Activated CD8-positive, alpha-beta memory T cell treated with anti-CD3 and anti-CD28 coated beads, Interleukin-2, amount 10 ng/mL, durations not matched to agents 7 days and 5 days (primary cell): ENCODE measurements around the gene KLHL41. TPM values are rescaled to one million over a fixed set of nuclear protein-coding genes. Genes with fewer than 3 reads are reported as not detected.
"Not testable (repeated sequence)": the region's sequence is repeated elsewhere in the genome, so short reads cannot be mapped to it uniquely, and the experiment has no call there.

Experiments used
- ATAC-seq: fragments of 150-1000 bp; cut with Tn5 transposase; one replicate; pipeline ENCODE4 v1.10.0; 2021; ENCODE audit warnings: moderate library complexity
- CTCF ChIA-PET: fragments of 350-600 bp; sonication (Branson Sonifier 250); formaldehyde crosslinking; loops from one replicate; lab custom pipeline; 2021; ENCODE audit warnings: antibody characterized with exemption; lab: Charles Lee
- DNase-seq: peaks from one replicate; pipeline ENCODE4 v3.0.0-alpha.2; 2020
- H3K27ac Mint-ChIP-seq: one replicate; pipeline ENCODE4 v1.8.0; 2021; ENCODE audit warnings: mild to moderate bottlenecking, mixed read lengths
- H3K27me3 Mint-ChIP-seq: one replicate; pipeline ENCODE4 v1.8.0; 2021; ENCODE audit warnings: mixed read lengths
- H3K36me3 Mint-ChIP-seq: one replicate; pipeline ENCODE4 v1.8.0; 2021; ENCODE audit warnings: mild to moderate bottlenecking, mixed read lengths
- H3K4me1 Mint-ChIP-seq: one replicate; pipeline ENCODE4 v1.8.0; 2021; ENCODE audit warnings: mixed read lengths
- H3K4me3 Mint-ChIP-seq: one replicate; pipeline ENCODE4 v1.8.0; 2021; ENCODE audit warnings: mild to moderate bottlenecking, moderate library complexity, mixed read lengths
- H3K9me3 Mint-ChIP-seq: one replicate; pipeline ENCODE4 v1.8.0; 2022; ENCODE audit warnings: low read depth, mixed read lengths
- total RNA-seq, 2 experiments: library from RNA; stranded (reverse); gene quantifications; one replicate each; pipeline ENCODE4 v1.2.3, GENCODE V29; 2021

The KLHL41 gene
- total RNA-seq, 2 experiments from 2014 or later = 0.12 TPM; not detected in 1

DNA sequence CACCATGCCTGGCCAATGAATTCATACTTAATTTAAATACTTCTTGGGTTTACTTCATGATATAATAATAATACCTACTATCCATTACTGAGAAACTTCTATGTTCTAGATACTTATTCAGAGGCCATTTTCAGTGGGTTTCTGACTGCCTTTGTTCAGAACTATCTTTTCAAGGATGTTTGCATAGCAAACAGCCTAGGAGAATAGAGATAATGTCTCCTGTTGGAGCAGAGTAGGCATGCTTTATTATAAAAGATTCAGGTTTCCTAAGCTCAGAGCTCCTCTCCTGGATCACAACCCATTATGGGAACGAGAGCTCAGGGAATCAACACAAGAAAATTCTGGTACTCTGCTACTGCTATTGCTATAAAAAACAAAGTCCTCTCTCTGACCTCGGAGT lies 53.0 kb downstream of the KLHL41 start:
- no peaks in the 10 kb centered on the region for H3K4me1 Mint-ChIP-seq
- H3K27ac Mint-ChIP-seq = no peak overlapping the region
- no peak overlapping the region for H3K4me3 Mint-ChIP-seq
- CTCF ChIA-PET = interaction anchor here (0.7 to 1.3 kb wide), 5 partner anchors 9 to 262 kb away, joined by 3 to 4 read pairs (median 3); no protein-coding TSS in a partner anchor
- peaks cover 2% of the 10 kb centered on the region for H3K9me3 Mint-ChIP-seq
- ATAC-seq = peak; percentile 36
- DNase-seq = no peak
- H3K36me3 Mint-ChIP-seq = peaks cover 43% of the 10 kb centered on the region
- no peaks in the 10 kb centered on the region for H3K27me3 Mint-ChIP-seq

DNA sequence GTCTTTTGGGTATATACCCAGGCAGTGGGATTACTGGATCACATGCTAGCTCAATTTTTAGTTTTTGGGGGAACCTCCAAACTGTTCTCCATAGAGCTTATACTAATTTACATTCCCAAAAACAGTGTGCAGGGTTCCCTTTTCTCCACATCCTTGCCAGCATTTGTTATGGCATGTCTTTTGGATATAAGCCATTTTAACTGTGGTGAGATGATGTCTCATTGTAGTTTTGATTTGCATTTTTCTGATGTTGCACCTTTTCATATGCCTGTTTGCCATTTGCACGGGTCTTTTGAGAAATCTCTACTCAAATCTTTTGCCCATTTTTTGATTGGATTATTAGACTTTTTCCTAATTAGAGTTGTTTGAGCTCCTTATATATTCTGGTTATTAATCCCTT lies 56.2 kb downstream of the KLHL41 start:
- no peak for ATAC-seq
- Mint-ChIP-seq H3K9me3 (peaks cover 2% of the 10 kb centered on the region), H3K4me1 (peaks cover 13% of the 10 kb centered on the region), H3K27me3 (no peaks in the 10 kb centered on the region), H3K27ac (no peak overlapping the region), H3K36me3 (peaks cover 41% of the 10 kb centered on the region), H3K4me3 (no peak overlapping the region)
- DNase-seq = no peak
- CTCF ChIA-PET = interaction anchor here (0.9 kb wide), 1 partner anchor 96 kb away, joined by 3 read pairs; no protein-coding TSS in a partner anchor

DNA sequence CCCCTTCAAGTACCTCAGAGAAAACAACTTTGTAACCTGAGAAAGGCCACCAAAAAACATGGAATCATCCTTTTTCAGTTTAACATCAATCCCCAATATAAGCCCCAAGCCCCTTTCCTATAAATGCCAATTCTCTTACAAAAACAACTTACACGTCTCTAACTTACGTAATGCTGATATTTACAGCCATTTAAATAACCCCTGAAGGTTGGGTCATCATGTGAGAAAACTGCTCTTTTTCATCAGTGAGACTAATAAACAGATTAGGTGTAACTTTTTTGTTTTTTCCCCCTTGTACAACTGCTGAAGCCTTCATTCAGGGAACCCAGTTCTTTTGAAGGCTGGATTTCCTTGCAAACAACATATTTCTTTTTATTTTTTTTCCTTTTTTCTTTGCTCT lies 60.4 kb downstream of the KLHL41 start:
- peaks cover 29% of the 10 kb centered on the region for H3K4me1 Mint-ChIP-seq
- no peak overlapping the region for H3K27ac Mint-ChIP-seq
- no peak for ATAC-seq
- CTCF ChIA-PET = no interaction called here
- H3K9me3 Mint-ChIP-seq = peaks cover 2% of the 10 kb centered on the region
- DNase-seq = no peak
- H3K4me3 Mint-ChIP-seq = no peak overlapping the region
- no peaks in the 10 kb centered on the region for H3K27me3 Mint-ChIP-seq
- peaks cover 26% of the 10 kb centered on the region for H3K36me3 Mint-ChIP-seq

DNA sequence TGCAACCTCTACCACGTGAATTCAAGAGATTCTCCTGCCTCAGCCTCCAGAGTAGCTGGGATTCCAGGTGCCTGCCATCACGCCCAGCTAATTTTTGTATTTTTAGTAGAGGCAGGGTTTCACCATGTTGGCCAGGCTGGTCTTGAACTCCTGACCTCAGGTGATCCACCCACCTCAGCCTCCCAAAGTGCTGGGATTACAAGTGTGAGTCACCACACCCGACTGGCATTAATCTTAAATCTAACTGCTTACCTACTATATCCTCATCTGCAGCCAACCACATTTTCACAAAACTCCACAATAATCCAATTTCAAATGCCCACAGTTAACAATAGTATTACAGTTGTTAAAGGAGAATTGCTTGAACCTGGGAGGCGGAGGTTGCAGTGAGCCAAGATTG lies 61.2 kb downstream of the KLHL41 start:
- H3K27ac Mint-ChIP-seq, H3K27me3 Mint-ChIP-seq, DNase-seq, ATAC-seq, H3K4me3 Mint-ChIP-seq, H3K9me3 Mint-ChIP-seq, CTCF ChIA-PET: not testable (repeated sequence)
- Mint-ChIP-seq H3K36me3 (peaks cover 21% of the 10 kb centered on the region), H3K4me1 (peaks cover 29% of the 10 kb centered on the region)

DNA sequence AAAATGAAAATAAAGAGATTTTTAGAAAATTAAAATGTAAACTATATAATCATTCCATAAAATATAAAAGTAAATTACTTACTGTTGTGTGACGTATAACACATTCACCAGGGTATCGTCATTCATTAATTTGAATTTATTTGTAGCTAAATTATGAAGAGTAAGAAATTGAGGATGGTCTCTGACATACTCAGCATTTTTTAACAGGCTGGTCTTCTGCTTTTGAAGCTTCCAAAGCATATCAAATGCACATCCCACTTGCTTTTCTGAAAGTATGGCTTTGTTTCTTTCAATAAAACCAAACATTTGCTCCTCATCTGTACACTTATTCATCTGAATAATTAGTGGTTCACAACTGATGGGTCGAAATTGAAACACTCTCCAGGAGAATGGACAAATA lies 62.1 kb downstream of the KLHL41 start:
- H3K27ac Mint-ChIP-seq = no peak overlapping the region
- H3K4me1 Mint-ChIP-seq = peaks cover 29% of the 10 kb centered on the region
- peaks cover 18% of the 10 kb centered on the region for H3K36me3 Mint-ChIP-seq
- ATAC-seq = no peak
- no peak for DNase-seq
- CTCF ChIA-PET = interaction anchor here (0.8 to 2.6 kb wide), 2 partner anchors 9 to 13 kb away, joined by 3 to 13 read pairs; partner anchors contain the start of gene PPIG
- no peak overlapping the region for H3K4me3 Mint-ChIP-seq
- H3K9me3 Mint-ChIP-seq = no peaks in the 10 kb centered on the region
- H3K27me3 Mint-ChIP-seq = no peaks in the 10 kb centered on the region

DNA sequence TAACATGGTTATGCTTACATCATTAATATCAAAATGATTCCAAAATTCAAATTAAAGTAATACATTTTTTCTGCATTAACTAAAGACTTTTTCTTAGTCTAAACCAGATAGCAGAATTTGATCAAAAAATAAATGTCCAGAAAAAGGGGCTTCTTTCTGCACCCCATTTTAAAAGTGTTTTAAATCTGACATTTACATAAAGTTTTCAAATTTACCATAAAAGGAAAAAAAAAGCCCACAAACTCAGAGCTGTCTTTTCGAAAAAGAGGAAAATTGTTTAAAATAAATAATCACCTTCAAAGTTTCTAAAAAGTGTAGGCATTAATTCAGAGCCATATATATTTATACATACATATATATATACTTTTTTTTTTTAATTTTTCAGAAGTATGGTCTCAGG lies 62.7 kb downstream of the KLHL41 start:
- ATAC-seq = no peak
- CTCF ChIA-PET = interaction anchor here (2.6 kb wide), 1 partner anchor 12 kb away, joined by 13 read pairs; the partner anchor contains the start of gene PPIG
- no peak for DNase-seq

DNA sequence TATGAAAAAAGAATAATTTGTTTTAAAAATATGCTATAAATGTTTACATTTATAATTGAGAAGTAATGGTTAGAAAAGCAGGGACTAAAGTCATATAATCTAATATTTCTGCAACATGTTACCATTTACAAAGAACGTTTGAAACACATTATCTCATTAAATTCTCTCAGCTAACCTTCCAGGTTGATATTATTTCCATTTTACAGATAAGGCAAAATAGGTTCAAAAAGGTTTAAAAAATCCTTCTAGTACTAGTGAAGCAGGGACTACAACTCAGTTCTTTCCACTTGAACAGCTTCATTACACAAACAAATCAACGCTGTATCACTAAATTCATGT lies 63.3 kb downstream of the KLHL41 start:
- peak overlapping the region; percentile 92 for H3K4me3 Mint-ChIP-seq
- ATAC-seq (no peak), DNase-seq (no peak)
- H3K27me3 Mint-ChIP-seq = no peaks in the 10 kb centered on the region
- peaks cover 14% of the 10 kb centered on the region for H3K36me3 Mint-ChIP-seq
- peak overlapping the region; percentile 83 for H3K27ac Mint-ChIP-seq
- H3K9me3 Mint-ChIP-seq = no peaks in the 10 kb centered on the region
- H3K4me1 Mint-ChIP-seq = peaks cover 29% of the 10 kb centered on the region
- CTCF ChIA-PET = interaction anchor here (0.8 to 2.6 kb wide), 4 partner anchors 10 to 120 kb away, joined by 3 to 13 read pairs (median 4); partner anchors contain the start of gene PPIG

More for the DNA sequence above, 62.7 kb downstream of the KLHL41 start:
- H3K9me3 Mint-ChIP-seq = no peaks in the 10 kb centered on the region
- H3K27ac Mint-ChIP-seq = no peak overlapping the region
- H3K4me1 Mint-ChIP-seq = peaks cover 29% of the 10 kb centered on the region
- no peak overlapping the region for H3K4me3 Mint-ChIP-seq
- H3K36me3 Mint-ChIP-seq = peaks cover 18% of the 10 kb centered on the region
- H3K27me3 Mint-ChIP-seq = no peaks in the 10 kb centered on the region

DNA sequence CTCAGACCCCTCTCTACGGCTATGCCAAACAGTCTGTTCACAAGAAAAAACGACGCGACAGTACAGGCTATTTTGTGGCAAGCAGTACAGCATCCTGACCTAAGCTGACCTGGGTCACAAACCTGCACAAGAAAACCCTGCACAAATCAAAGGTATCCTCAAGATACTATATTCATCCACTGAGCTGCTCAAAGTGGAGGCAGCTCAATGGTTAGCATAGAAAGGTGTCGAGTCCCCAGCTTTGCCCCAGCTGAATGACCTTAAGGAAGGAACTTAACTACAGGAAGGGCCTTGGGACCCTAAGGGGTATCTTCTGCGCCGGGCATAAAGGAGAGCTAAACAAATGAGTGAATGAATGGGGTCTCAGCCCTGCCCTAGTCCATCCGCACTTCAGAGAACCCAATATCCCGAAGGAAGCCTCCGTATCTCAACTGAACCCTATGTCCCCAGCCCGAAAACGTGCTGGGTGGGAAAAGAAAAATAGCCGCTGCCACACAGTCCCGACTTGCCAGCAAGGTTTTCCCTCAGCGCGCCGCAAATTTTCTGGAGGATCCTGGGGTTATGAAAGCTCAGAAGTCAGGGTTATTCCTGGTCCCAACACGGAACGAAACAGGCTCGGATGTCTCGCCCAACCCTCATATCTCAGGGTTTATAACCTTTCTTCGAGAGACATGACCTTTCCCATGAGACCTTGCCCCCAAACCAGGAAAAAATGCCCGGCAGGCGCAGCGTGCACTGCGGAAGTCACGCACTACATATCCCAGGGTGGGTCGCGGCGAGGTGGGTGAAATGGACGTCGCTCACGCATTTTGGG lies 63.9 kb downstream of the KLHL41 start, which contains the start of gene FASTKD1:
Gene FASTKD1 (minus strand): TSS at position 706 of the 814 bp plus-strand sequence. CDS start 1,836 bp downstream, outside the sequence.
- Mint-ChIP-seq H3K4me3 (peak within 1 kb of the TSS; percentile 92), H3K27ac (peak within 1 kb of the TSS; percentile 83), H3K4me1 (peaks cover 29% of the 10 kb centered on the region), H3K27me3 (no peaks in the 10 kb centered on the region), H3K36me3 (peaks cover 14% of the 10 kb centered on the region), H3K9me3 (no peaks in the 10 kb centered on the region)
- DNase-seq = peak; percentile 94
- ATAC-seq = peak; percentile 97
- CTCF ChIA-PET = interaction anchor here (0.8 to 2.6 kb wide), 5 partner anchors 9 to 120 kb away, joined by 3 to 13 read pairs (median 3); partner anchors contain the start of gene PPIG

DNA sequence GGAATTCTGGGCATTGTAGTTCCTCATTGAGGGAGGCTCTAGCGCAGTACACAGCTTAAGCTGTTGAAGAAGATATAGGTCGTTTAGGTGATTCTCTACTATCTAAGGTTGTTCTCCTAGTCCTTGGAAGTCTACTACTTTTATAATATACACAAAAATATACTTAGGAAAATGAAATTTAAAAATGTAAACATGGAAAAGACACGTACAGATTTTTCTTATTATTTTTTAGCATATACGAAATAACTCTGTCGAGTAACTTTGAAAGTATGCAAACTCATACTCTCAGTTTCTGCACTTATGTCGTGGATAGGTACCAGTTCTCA lies 64.4 kb downstream of the KLHL41 start:
- Mint-ChIP-seq H3K4me3 (peak overlapping the region; percentile 92), H3K9me3 (no peaks in the 10 kb centered on the region), H3K4me1 (peaks cover 29% of the 10 kb centered on the region), H3K36me3 (peaks cover 14% of the 10 kb centered on the region), H3K27ac (peak overlapping the region; percentile 83), H3K27me3 (no peaks in the 10 kb centered on the region)
- ATAC-seq = no peak
- CTCF ChIA-PET = interaction anchor here (0.8 to 2.6 kb wide), 2 partner anchors 10 to 46 kb away, joined by 3 to 13 read pairs; partner anchors contain the start of gene PPIG
- DNase-seq = no peak

DNA sequence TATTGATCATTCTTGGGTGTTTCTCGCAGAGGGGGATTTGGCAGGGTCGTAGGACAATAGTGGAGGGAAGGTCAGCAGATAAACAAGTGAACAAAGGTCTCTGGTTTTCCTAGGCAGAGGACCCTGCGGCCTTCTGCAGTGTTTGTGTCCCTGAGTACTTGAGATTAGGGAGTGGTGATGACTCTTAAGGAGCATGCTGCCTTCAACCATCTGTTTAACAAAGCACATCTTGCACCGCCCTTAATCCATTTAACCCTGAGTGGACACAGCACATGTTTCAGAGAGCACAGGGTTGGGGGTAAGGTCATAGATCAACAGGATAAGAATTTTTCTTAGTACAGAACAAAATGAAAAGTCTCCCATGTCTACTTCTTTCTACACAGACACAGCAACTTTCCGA lies 65.0 kb downstream of the KLHL41 start:
- H3K27ac Mint-ChIP-seq, DNase-seq, H3K9me3 Mint-ChIP-seq, H3K27me3 Mint-ChIP-seq, CTCF ChIA-PET, H3K4me3 Mint-ChIP-seq, ATAC-seq, H3K36me3 Mint-ChIP-seq: not testable (repeated sequence)
- H3K4me1 Mint-ChIP-seq = peaks cover 26% of the 10 kb centered on the region

DNA sequence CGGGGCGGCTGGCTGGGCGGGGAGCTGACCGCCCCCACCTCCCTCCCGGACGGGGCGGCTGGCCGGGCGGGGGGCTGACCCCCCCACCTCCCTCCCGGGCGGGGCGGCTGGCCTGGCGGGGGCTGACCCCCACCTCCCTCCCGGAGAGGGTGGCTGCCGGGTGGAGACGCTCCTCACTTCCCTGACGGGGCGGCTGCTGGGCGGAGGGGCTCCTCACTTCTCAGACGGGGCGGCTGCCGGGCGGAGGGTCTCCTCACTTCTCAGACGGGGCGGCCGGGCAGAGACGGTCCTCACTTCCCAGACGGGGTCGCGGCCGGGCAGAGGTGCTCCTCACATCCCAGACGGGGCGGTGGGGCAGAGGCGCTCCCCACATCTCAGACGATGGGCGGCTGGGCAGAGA lies 65.8 kb downstream of the KLHL41 start:
- ATAC-seq, DNase-seq, H3K9me3 Mint-ChIP-seq, CTCF ChIA-PET, H3K27ac Mint-ChIP-seq, H3K36me3 Mint-ChIP-seq, H3K4me3 Mint-ChIP-seq, H3K27me3 Mint-ChIP-seq: not testable (repeated sequence)
- H3K4me1 Mint-ChIP-seq = peaks cover 20% of the 10 kb centered on the region
